HG02610 (cell line): ENCODE results near the gene IFT81.

Source experiments
- ATAC-seq: cut with Tn5 transposase; IDR thresholded peaks from one replicate; pipeline ENCODE4 v1.9.1; 2021; ENCODE audit warnings: mild to moderate bottlenecking, moderate library complexity; ENCODE audit not compliant: unreplicated experiment

The IFT81 gene

GRCh38 chr12:110149086-110149660, 25.0 kb downstream of the IFT81 start:
- no peak for ATAC-seq

- ATAC-seq: no peak
These were observed 32.6 kb downstream of the IFT81 start for GRCh38 chr12:110156766-110157165.

GRCh38 chr12:110157539-110157938, 33.4 kb downstream of the IFT81 start:
- no peak for ATAC-seq

- no peak for ATAC-seq
These were observed 35.6 kb downstream of the IFT81 start for GRCh38 chr12:110159671-110160245.

GRCh38 chr12:110165540-110166159, 41.5 kb downstream of the IFT81 start:
- ATAC-seq: peak; percentile 55

GRCh38 chr12:110168732-110169455, 44.7 kb downstream of the IFT81 start:
- no peak for ATAC-seq

GRCh38 chr12:110170535-110171185, 46.5 kb downstream of the IFT81 start:
- no peak for ATAC-seq

GRCh38 chr12:110171186-110171538, 47.0 kb downstream of the IFT81 start:
- no peak for ATAC-seq

- ATAC-seq: no peak
These were observed 47.5 kb downstream of the IFT81 start for GRCh38 chr12:110171636-110172035.

- ATAC-seq: no peak
These were observed 50.3 kb downstream of the IFT81 start for GRCh38 chr12:110174373-110174996.

- no peak for ATAC-seq
These were observed 51.0 kb downstream of the IFT81 start for GRCh38 chr12:110175201-110175600.

- ATAC-seq: no peak
These were observed 52.6 kb downstream of the IFT81 start for GRCh38 chr12:110176745-110177144.

GRCh38 chr12:110179291-110179690, 55.1 kb downstream of the IFT81 start:
- no peak for ATAC-seq

GRCh38 chr12:110180591-110181005, 56.4 kb downstream of the IFT81 start:
- no peak for ATAC-seq

GRCh38 chr12:110182281-110182680, 58.1 kb downstream of the IFT81 start:
- no peak for ATAC-seq

GRCh38 chr12:110183386-110183785, 59.2 kb downstream of the IFT81 start:
- no peak for ATAC-seq

GRCh38 chr12:110185626-110186025, 61.5 kb downstream of the IFT81 start:
- no peak for ATAC-seq

- no peak for ATAC-seq
These were observed 61.9 kb downstream of the IFT81 start for GRCh38 chr12:110186059-110186458.

- no peak for ATAC-seq
These were observed 69.0 kb downstream of the IFT81 start for GRCh38 chr12:110193196-110193595.

- ATAC-seq: no peak
These were observed 72.8 kb downstream of the IFT81 start for GRCh38 chr12:110197003-110197402.

GRCh38 chr12:110198386-110198785, 74.2 kb downstream of the IFT81 start:
- ATAC-seq: no peak
